B cell (primary cell): Measurements from ENCODE around the gene PPP2R2C. TPM values are rescaled to one million over a fixed set of nuclear protein-coding genes. Genes with fewer than 3 reads are reported as not detected.

Experiments
- ATAC-seq: fragments of 200-7000 bp; cut with Tn5 transposase; one replicate; pipeline ENCODE4 v1.10.0; 2021; ENCODE audit warnings: low read depth, mild to moderate bottlenecking, moderate number of reproducible peaks, moderate library complexity
- CTCF ChIA-PET: fragments of 350-600 bp; sonication (Branson Sonifier 250); formaldehyde crosslinking; loops from one replicate; lab custom pipeline; 2021; ENCODE audit warnings: antibody characterized with exemption, inconsistent platforms; lab: Charles Lee
- POLR2A ChIA-PET: fragments of 350-600 bp; sonication (Branson Sonifier 250); formaldehyde crosslinking; loops from one replicate; lab custom pipeline; 2021; ENCODE audit warnings: antibody characterized with exemption; lab: Charles Lee
- DNase-seq: peaks from one replicate; pipeline ENCODE4 v3.0.0; 2013
- H2AFZ ChIP-seq: 2 replicates; pipeline ENCODE4 v1.6.1; 2012; ENCODE audit warnings: mild to moderate bottlenecking, low read depth, low read length; ENCODE audit not compliant: insufficient read depth, poor library complexity, severe bottlenecking
- H3K27ac ChIP-seq, 2 donors: 1 replicate in 1 of 2; 2 replicates in 1 of 2; pipeline ENCODE4 v1.5.1; 2012 to 2013; ENCODE audit warnings: low read length in 2 of 2, mild to moderate bottlenecking in 2 of 2, moderate library complexity in 1 of 2
- H3K27me3 ChIP-seq, 4 experiments: fragments of 200-600 bp in 1 of 4; sonication (generic) in 1 of 4; replicated peaks in 1 of 4; 1 replicate in 2 of 4; 2 replicates in 2 of 4; pipeline versions ENCODE4 v1.6.1 to v1.7.0; 2013 to 2016; ENCODE audit warnings: low read length in 3 of 4, mild to moderate bottlenecking in 2 of 4, mixed read lengths in 1 of 4, moderate library complexity in 1 of 4; ENCODE audit not compliant: insufficient read depth in 4 of 4, control insufficient read depth in 3 of 4; ENCODE audit errors: control extremely low read depth in 1 of 4
- H3K36me3 ChIP-seq, 2 experiments: replicated peaks in 1 of 2; 1 replicate in 1 of 2; 2 replicates in 1 of 2; pipeline versions ENCODE4 v1.6.1 to v1.7.1; 2013; ENCODE audit warnings: low read length in 1 of 2; ENCODE audit not compliant: insufficient read depth in 2 of 2, control insufficient read depth in 1 of 2; ENCODE audit errors: control extremely low read depth in 1 of 2, extremely low read depth in 1 of 2
- H3K4me1 ChIP-seq, 2 donors: fragments of 200-600 bp in 1 of 2; sonication (generic) in 1 of 2; 1 replicate in 1 of 2; 2 replicates in 1 of 2; pipeline versions ENCODE4 v1.5.1 to v1.6.1; 2013 to 2017; ENCODE audit warnings: low read length in 2 of 2; ENCODE audit not compliant: control insufficient read depth in 2 of 2, insufficient read depth in 2 of 2
- H3K4me2 ChIP-seq: replicated peaks from 2 replicates; pipeline ENCODE3; 2012; ENCODE audit warnings: mild to moderate bottlenecking, low read depth, low read length; ENCODE audit not compliant: poor library complexity, severe bottlenecking
- H3K4me3 ChIP-seq, 5 experiments: fragments of 200-600 bp in 1 of 5; sonication (generic) in 1 of 5; 1 replicate in 3 of 5; 2 replicates in 2 of 5; pipeline versions ENCODE4 v1.5.1 to v1.7.0; 2011 to 2016; ENCODE audit warnings: low read length in 4 of 5, mild to moderate bottlenecking in 4 of 5, low read depth in 2 of 5, control low read depth in 1 of 5, moderate library complexity in 1 of 5; ENCODE audit not compliant: insufficient read depth in 1 of 5; ENCODE audit errors: control extremely low read depth in 1 of 5, extremely low read depth in 1 of 5
- H3K79me2 ChIP-seq: fragments of 200-600 bp; sonication (generic); one replicate; pipeline ENCODE4 v1.6.0; 2016; ENCODE audit warnings: low read length; ENCODE audit not compliant: control insufficient read depth, insufficient read depth
- H3K9ac ChIP-seq: fragments of 200-600 bp; sonication (generic); 2 replicates; pipeline ENCODE4 v1.6.1; 2017; ENCODE audit warnings: mild to moderate bottlenecking, low read length, moderate library complexity
- H3K9me3 ChIP-seq, 3 donors: one replicate each; pipeline versions ENCODE4 v1.6.1 to v1.7.1; 2013; ENCODE audit warnings: low read length in 2 of 3; ENCODE audit not compliant: control insufficient read depth in 2 of 3, insufficient read depth in 1 of 3; ENCODE audit errors: control extremely low read depth in 1 of 3
- H4K20me1 ChIP-seq: 2 replicates; pipeline ENCODE4 v1.6.0; 2012; ENCODE audit warnings: mild to moderate bottlenecking, low read length; ENCODE audit not compliant: insufficient read depth, control insufficient read depth, poor library complexity, severe bottlenecking
- H3K27ac Mint-ChIP-seq: one replicate; pipeline ENCODE4 v1.8.0; 2021; ENCODE audit warnings: mixed read lengths
- H3K27me3 Mint-ChIP-seq: one replicate; pipeline ENCODE4 v1.8.0; 2021; ENCODE audit warnings: mixed read lengths
- H3K4me1 Mint-ChIP-seq: one replicate; pipeline ENCODE4 v1.8.0; 2021; ENCODE audit warnings: mixed read lengths
- H3K4me3 Mint-ChIP-seq: one replicate; pipeline ENCODE4 v1.8.0; 2021; ENCODE audit warnings: mixed read lengths
- H3K9me3 Mint-ChIP-seq: one replicate; pipeline ENCODE4 v1.8.0; 2022; ENCODE audit warnings: mixed read lengths; ENCODE audit not compliant: insufficient read depth
- EZH2 ChIP-seq: IDR thresholded peaks from 2 replicates; pipeline ENCODE4 v1.6.1; 2012; ENCODE audit warnings: borderline replicate concordance, low read depth, mild to moderate bottlenecking, moderate library complexity, low read length; ENCODE audit not compliant: insufficient read depth, poor library complexity, severe bottlenecking
- WGBS: methylation state at CpG from one replicate; pipeline ENCODE4 v1.1.5; 2013; ENCODE audit warnings: missing lambda C conversion rate; ENCODE audit not compliant: insufficient coverage; 5-methylcytosine and 5-hydroxymethylcytosine counted together
- intact Hi-C: fragments of 100-400 bp; cut with micrococcal nuclease; formaldehyde crosslinking; loops from one replicate; pipeline ENCODE4 v1.10.0; 2022
- polyA plus RNA-seq: library from polyadenylated mRNA; depleted of rRNA; stranded (reverse); fragments of >200 nt; gene quantifications from 2 replicates; pipeline ENCODE4 v1.2.3, GENCODE V29; 2012
- total RNA-seq, 2 donors: library from RNA; stranded (reverse); fragments of 120-200 nt in 1 of 2; gene quantifications; 1 replicate in 1 of 2; 2 replicates in 1 of 2; pipeline versions ENCODE4 v1.2.3 to v1.2.4, GENCODE V29; 2013 to 2022
- TF ChIP-seq, protein P1 (sequence below): fragments of 200-600 bp; IDR thresholded peaks from one replicate; pipeline ENCODE4 v1.8.0; 2022; ENCODE audit warnings: antibody characterized with exemption, mild to moderate bottlenecking

The PPP2R2C gene
- total and polyA plus RNA-seq, 2 donors (not counting 1 experiment from before 2014, with no cell fraction given), result not detected

DNA sequence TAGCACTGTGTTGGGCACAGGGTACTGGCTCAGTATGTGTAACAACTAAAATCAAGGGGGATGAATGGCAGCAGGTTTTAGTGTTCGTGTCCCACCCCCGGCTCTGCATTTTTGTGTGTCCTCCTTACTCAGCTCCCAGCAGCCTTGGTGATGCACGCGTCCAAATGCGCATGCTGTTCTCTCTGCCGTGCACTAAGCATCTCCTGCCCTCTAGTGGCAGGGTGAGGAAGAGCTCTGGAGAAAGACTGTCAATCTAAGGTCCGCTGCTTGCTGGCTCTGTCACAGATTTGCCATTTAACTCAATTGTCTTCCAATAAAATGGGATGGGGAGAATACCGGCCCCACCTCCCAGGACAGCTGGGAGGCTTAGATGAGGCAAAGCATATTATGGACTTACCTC lies 141.4 kb downstream of the PPP2R2C start:
- ChIA-PET CTCF (interaction anchor here (1.0 to 17.6 kb wide), 6 partner anchors 11 to 333 kb away, joined by 3 to 451 read pairs (median 4); partner anchors contain the start of gene WFS1), POLR2A (no interaction called here)
- no peaks in the 10 kb centered on the region for H4K20me1 ChIP-seq
- H3K79me2 ChIP-seq, result no peaks in the 10 kb centered on the region
- intact Hi-C loops, result no loop called here
- Mint-ChIP-seq H3K27me3 (peaks cover 31% of the 10 kb centered on the region), H3K27ac (no peak overlapping the region), H3K4me3 (no peak overlapping the region), H3K9me3 (no peaks in the 10 kb centered on the region), H3K4me1 (no peaks in the 10 kb centered on the region)
- H2AFZ ChIP-seq, result no peak overlapping the region
- H3K27ac ChIP-seq, result no peak overlapping the region
- H3K36me3 ChIP-seq, result no peaks in the 10 kb centered on the region
- DNase-seq, result peak; percentile 31
- no peak overlapping the region for H3K4me3 ChIP-seq
- peaks cover 0 to 49% (median 0%) of the 10 kb centered on the region in 4 experiments for H3K27me3 ChIP-seq
- H3K9me3 ChIP-seq, result peaks cover 0 to 43% (median 4%) of the 10 kb centered on the region in 3 donors
- H3K4me2 ChIP-seq, result no peak overlapping the region
- no peak overlapping the region for H3K9ac ChIP-seq
- no peak for TF ChIP-seq EZH2
- TF ChIP-seq, protein P1, sequence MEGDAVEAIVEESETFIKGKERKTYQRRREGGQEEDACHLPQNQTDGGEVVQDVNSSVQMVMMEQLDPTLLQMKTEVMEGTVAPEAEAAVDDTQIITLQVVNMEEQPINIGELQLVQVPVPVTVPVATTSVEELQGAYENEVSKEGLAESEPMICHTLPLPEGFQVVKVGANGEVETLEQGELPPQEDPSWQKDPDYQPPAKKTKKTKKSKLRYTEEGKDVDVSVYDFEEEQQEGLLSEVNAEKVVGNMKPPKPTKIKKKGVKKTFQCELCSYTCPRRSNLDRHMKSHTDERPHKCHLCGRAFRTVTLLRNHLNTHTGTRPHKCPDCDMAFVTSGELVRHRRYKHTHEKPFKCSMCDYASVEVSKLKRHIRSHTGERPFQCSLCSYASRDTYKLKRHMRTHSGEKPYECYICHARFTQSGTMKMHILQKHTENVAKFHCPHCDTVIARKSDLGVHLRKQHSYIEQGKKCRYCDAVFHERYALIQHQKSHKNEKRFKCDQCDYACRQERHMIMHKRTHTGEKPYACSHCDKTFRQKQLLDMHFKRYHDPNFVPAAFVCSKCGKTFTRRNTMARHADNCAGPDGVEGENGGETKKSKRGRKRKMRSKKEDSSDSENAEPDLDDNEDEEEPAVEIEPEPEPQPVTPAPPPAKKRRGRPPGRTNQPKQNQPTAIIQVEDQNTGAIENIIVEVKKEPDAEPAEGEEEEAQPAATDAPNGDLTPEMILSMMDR, result peak; percentile 51
- no peaks in the 10 kb centered on the region for H3K4me1 ChIP-seq
- ATAC-seq, result no peak
- 80% methylated on average over 3 of the region's 8 CpGs for WGBS

DNA sequence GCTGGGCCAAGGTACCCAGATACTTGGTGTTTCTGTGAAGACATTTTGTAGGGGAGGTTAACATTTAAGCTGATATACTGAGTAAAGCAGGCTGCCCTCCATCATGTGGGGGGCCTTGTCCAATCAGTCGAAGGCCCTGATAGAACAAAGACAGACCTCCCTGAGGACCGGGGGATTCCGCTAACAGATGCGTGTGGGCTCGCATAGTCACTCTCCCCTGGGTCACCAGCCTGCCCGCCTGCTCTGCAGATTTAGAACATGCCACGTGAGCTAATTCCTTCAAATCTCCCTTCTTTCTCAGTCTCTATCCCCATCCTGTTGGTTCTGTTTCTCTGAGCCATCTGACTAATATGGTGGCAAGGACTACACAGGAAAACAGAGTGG lies 142.0 kb downstream of the PPP2R2C start:
- no peak overlapping the region for H2AFZ ChIP-seq
- H3K4me3 Mint-ChIP-seq, result no peak overlapping the region
- intact Hi-C loops, result no loop called here
- no peak overlapping the region for H3K4me3 ChIP-seq
- H4K20me1 ChIP-seq, result no peaks in the 10 kb centered on the region
- H3K4me1 Mint-ChIP-seq, result no peaks in the 10 kb centered on the region
- CTCF ChIA-PET, result interaction anchor here (0.8 to 17.6 kb wide), 5 partner anchors 10 to 332 kb away, joined by 3 to 451 read pairs (median 4); partner anchors contain the start of gene WFS1
- no peak for ATAC-seq
- no peaks in the 10 kb centered on the region for H3K9me3 Mint-ChIP-seq
- no peak for DNase-seq
- peaks cover 35% of the 10 kb centered on the region for H3K27me3 Mint-ChIP-seq
- no peak overlapping the region for H3K27ac Mint-ChIP-seq
- H3K27me3 ChIP-seq, result peaks cover 0 to 49% (median 0%) of the 10 kb centered on the region in 4 experiments
- H3K79me2 ChIP-seq, result no peaks in the 10 kb centered on the region
- H3K4me2 ChIP-seq, result no peak overlapping the region
- no peaks in the 10 kb centered on the region for H3K36me3 ChIP-seq
- POLR2A ChIA-PET, result no interaction called here
- no peaks in the 10 kb centered on the region for H3K4me1 ChIP-seq
- no peak overlapping the region for H3K9ac ChIP-seq
- WGBS, result 83% methylated on average over 6 of the region's 7 CpGs
- TF ChIP-seq, protein P1, result no peak
- no peak for TF ChIP-seq EZH2
- H3K9me3 ChIP-seq, result peaks cover 0 to 48% (median 4%) of the 10 kb centered on the region in 3 donors
- no peak overlapping the region for H3K27ac ChIP-seq
